Mucosa of descending colon (tissue), 3 donors: ENCODE results near the gene FIBCD1. TPM values are rescaled to one million over a fixed set of nuclear protein-coding genes. Genes with fewer than 3 reads are reported as not detected.
A peak's percentile ranks its signal among the peaks of the same experiment; 100 is the strongest.

ENCODE experiments used
- ATAC-seq: fragments of 200-7000 bp; cut with Tn5 transposase; one replicate; pipeline ENCODE4 v1.9.1; 2020; ENCODE audit warnings: mild to moderate bottlenecking, moderate library complexity
- DNase-seq, 3 donors: peaks; one replicate each; pipeline ENCODE4 v3.0.0-alpha.2; 2020
- H3K36me3 ChIP-seq: fragments of 200-600 bp; one replicate; pipeline ENCODE4 v1.8.0; 2021; ENCODE audit warnings: low read depth, mild to moderate bottlenecking
- H3K4me1 ChIP-seq: fragments of 200-600 bp; one replicate; pipeline ENCODE4 v1.8.0; 2021; ENCODE audit warnings: low read depth, mild to moderate bottlenecking
- H3K4me3 ChIP-seq: fragments of 200-600 bp; one replicate; pipeline ENCODE4 v1.8.0; 2021; ENCODE audit warnings: mild to moderate bottlenecking
- H3K9me3 ChIP-seq: fragments of 200-600 bp; one replicate; pipeline ENCODE4 v1.8.0; 2021; ENCODE audit warnings: mild to moderate bottlenecking
- CTCF ChIP-seq: fragments of 200-600 bp; IDR thresholded peaks from one replicate; pipeline ENCODE4 v1.8.0; 2022; ENCODE audit warnings: antibody characterized with exemption, mild to moderate bottlenecking
- intact Hi-C, 2 donors: fragments of 100-400 bp; cut with DNase I in 1 of 2; cut with micrococcal nuclease in 1 of 2; formaldehyde crosslinking; loops; one replicate each; pipeline versions ENCODE4 v1.11.0 to v1.11.1; 2022; cut with DNase I, micrococcal nuclease
- long read RNA-seq, 2 donors: library from polyadenylated mRNA; unstranded; transcript quantifications; one replicate each; pipeline ENCODE4 v2.0.0, GENCODE V29; 2019 to 2021
- total RNA-seq, 3 donors: library from RNA; stranded (reverse); fragmentation: NEBNext Ultra II Directional in 2 of 3; extraction: Animal tissue kit (Norgen Biotek cat#: 25700) in 2 of 3; gene quantifications; one replicate each; pipeline versions ENCODE4 v1.2.1 to v1.2.4, GENCODE V29; 2021 to 2023
- donor health status: DM: no; HTN: no; CAD: no; lungs with moderate emphysema.
- donor health status: DM: no; HTN: no; CAD: no.
- donor health status: DM: no; HTN: yes; CAD: no.

FIBCD1 gene
- total RNA-seq: 10 to 100 TPM in 1 of 3 donors, 1 to 10 TPM in 2; 2.6 to 10.7 (median 7.3) TPM
- long read RNA-seq, donor 1, partial matches to known transcripts: 0 of 1 reads
- long read RNA-seq, donor 1, other reads (novel, unspliced or antisense): 0 of 1 reads
- long read RNA-seq, donor 2, partial matches to known transcripts: 0 of 8 reads
- long read RNA-seq, donor 2, other reads (novel, unspliced or antisense): 6 of 8 reads

- DNase-seq (peak; percentile 64 to 81 (median 68)), ATAC-seq (peak; percentile 73)
- TF ChIP-seq CTCF: no peak
- intact Hi-C loops: no loop called here
- H3K36me3 ChIP-seq: no peaks in the 10 kb centered on the region
- H3K9me3 ChIP-seq: no peaks in the 10 kb centered on the region
- H3K4me3 ChIP-seq: peak within 1 kb of the TSS; percentile 11
- H3K4me1 ChIP-seq: peaks cover 19% of the 10 kb centered on the region
These were observed at the start of gene FIBCD1 for GRCh38 chr9:130938652-130939404. Gene FIBCD1, minus strand, starts transcription at chr9:130939247. Its CDS starts 640 bp downstream, at chr9:130938607.

GRCh38 chr9:130988400-130988747, 49.3 kb upstream of the FIBCD1 start:
- DNase-seq (no peak), ATAC-seq (no peak)
- Histone ChIP-seq H3K4me1 (no peaks in the 10 kb centered on the region), H3K9me3 (no peaks in the 10 kb centered on the region), H3K36me3 (no peaks in the 10 kb centered on the region), H3K4me3 (no peak overlapping the region)
- intact Hi-C loops: no loop called here
- TF ChIP-seq CTCF: no peak

GRCh38 chr9:130987738-130988399, 48.8 kb upstream of the FIBCD1 start:
- DNase-seq: peak in 1 of 3 donors; percentile 7
- no peak overlapping the region for H3K4me3 ChIP-seq
- H3K9me3 ChIP-seq: no peaks in the 10 kb centered on the region
- intact Hi-C loops: no loop called here
- no peak for ATAC-seq
- no peak for TF ChIP-seq CTCF
- H3K4me1 ChIP-seq: no peaks in the 10 kb centered on the region
- H3K36me3 ChIP-seq: no peaks in the 10 kb centered on the region

GRCh38 chr9:130987054-130987453, 48.0 kb upstream of the FIBCD1 start:
- no peaks in the 10 kb centered on the region for H3K4me1 ChIP-seq
- no peak overlapping the region for H3K4me3 ChIP-seq
- TF ChIP-seq CTCF: no peak
- no peaks in the 10 kb centered on the region for H3K9me3 ChIP-seq
- intact Hi-C loops: no loop called here
- DNase-seq: peak in 1 of 3 donors; percentile 9
- ATAC-seq: no peak
- no peaks in the 10 kb centered on the region for H3K36me3 ChIP-seq

GRCh38 chr9:130986356-130986965, 47.4 kb upstream of the FIBCD1 start:
- H3K36me3 ChIP-seq: no peaks in the 10 kb centered on the region
- no peak for TF ChIP-seq CTCF
- ATAC-seq: no peak
- intact Hi-C loops: no loop called here
- H3K9me3 ChIP-seq: no peaks in the 10 kb centered on the region
- no peaks in the 10 kb centered on the region for H3K4me1 ChIP-seq
- peak in 1 of 3 donors; percentile 39 for DNase-seq
- H3K4me3 ChIP-seq: no peak overlapping the region
